Muscle layer of colon (tissue), 2 donors: ENCODE data around the gene CBX4.

Source experiments
- H3K27ac ChIP-seq: one replicate; pipeline ENCODE4 v1.7.0; 2013; ENCODE audit warnings: low read depth, mild to moderate bottlenecking, low read length, moderate library complexity
- H3K27me3 ChIP-seq, 2 donors: one replicate each; pipeline ENCODE4 v1.7.0; 2013; ENCODE audit warnings: low read length in 2 of 2, mild to moderate bottlenecking in 2 of 2; ENCODE audit not compliant: insufficient read depth in 2 of 2, control insufficient read depth in 1 of 2
- H3K36me3 ChIP-seq: one replicate; pipeline ENCODE4 v1.7.0; 2013; ENCODE audit warnings: mild to moderate bottlenecking, low read length; ENCODE audit not compliant: insufficient read depth
- H3K4me1 ChIP-seq: one replicate; pipeline ENCODE4 v1.7.0; 2013; ENCODE audit warnings: mild to moderate bottlenecking, low read length; ENCODE audit not compliant: insufficient read depth
- H3K4me3 ChIP-seq, 2 donors: one replicate each; pipeline ENCODE4 v1.7.0; 2013; ENCODE audit warnings: low read length in 2 of 2, low read depth in 1 of 2, mild to moderate bottlenecking in 1 of 2, moderate library complexity in 1 of 2
- H3K9ac ChIP-seq: one replicate; pipeline ENCODE4 v1.7.0; 2013; ENCODE audit warnings: low read length
- H3K9me3 ChIP-seq: one replicate; pipeline ENCODE4 v1.7.0; 2013; ENCODE audit warnings: mild to moderate bottlenecking, low read length
- donor health status: abdominal sarcoma.
- donor health status: Adenocarcinoma of cecum.

Gene CBX4

GRCh38 chr17:79812353-79813258 lies 26.6 kb downstream of the CBX4 start:
- Histone ChIP-seq H3K4me1 (peaks cover 18% of the 10 kb centered on the region), H3K27me3 (peaks cover 47 to 77% of the 10 kb centered on the region in 2 donors), H3K27ac (no peak overlapping the region), H3K36me3 (no peaks in the 10 kb centered on the region), H3K4me3 (no peak overlapping the region), H3K9me3 (no peaks in the 10 kb centered on the region), H3K9ac (no peak overlapping the region)

GRCh38 chr17:79811868-79812352 lies 27.3 kb downstream of the CBX4 start:
- H3K27me3 ChIP-seq: peaks cover 53 to 84% of the 10 kb centered on the region in 2 donors
- H3K4me3 ChIP-seq: no peak overlapping the region
- no peak overlapping the region for H3K9ac ChIP-seq
- no peaks in the 10 kb centered on the region for H3K36me3 ChIP-seq
- no peak overlapping the region for H3K27ac ChIP-seq
- H3K9me3 ChIP-seq: no peaks in the 10 kb centered on the region
- peaks cover 18% of the 10 kb centered on the region for H3K4me1 ChIP-seq

DNA sequence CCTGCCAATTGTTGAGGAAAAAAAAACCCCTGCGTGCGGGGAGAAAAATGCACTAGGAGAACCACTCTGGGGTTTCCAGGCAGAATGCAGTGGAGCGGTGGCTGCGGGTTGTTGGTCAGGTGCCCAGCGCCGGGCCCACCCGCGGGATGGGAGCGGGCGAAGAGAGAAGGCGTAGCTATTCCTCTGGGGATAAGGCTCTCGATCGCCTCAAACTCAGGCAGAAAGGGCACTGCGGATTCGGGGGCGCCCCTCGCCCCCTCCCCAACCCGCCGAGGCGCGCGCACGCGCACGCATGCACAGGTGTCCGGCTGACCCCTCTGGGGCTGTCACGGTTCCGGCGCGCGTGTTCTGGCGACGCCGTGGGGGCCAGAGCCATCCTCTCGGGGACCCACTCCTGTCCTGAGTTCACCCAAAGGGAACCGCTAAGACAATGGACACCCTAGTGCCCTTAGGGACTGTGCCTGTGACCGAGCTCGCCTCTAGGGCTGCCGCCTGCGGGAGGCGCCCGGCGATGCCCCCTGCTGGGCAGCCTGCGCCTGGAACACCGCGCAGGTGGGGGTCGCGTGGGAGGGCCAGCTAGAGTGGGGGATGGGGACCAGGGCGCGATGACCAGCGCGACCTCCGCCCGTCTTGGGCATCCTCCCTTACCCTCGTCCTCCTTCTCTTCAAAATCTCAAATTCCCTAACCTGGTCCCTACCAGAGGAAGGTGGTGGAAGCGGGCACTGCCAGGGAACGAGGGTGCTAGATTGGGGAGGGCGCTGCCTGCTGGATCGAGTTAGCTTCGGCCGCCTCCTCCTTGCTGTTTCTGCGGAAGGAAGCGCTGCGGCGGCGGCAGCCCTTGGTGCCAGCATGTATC lies 28.0 kb downstream of the CBX4 start:
- Histone ChIP-seq H3K4me1 (peaks cover 18% of the 10 kb centered on the region), H3K36me3 (no peaks in the 10 kb centered on the region), H3K4me3 (no peak overlapping the region), H3K27me3 (peaks cover 60 to 88% of the 10 kb centered on the region in 2 donors), H3K27ac (no peak overlapping the region), H3K9me3 (no peaks in the 10 kb centered on the region), H3K9ac (no peak overlapping the region)

DNA sequence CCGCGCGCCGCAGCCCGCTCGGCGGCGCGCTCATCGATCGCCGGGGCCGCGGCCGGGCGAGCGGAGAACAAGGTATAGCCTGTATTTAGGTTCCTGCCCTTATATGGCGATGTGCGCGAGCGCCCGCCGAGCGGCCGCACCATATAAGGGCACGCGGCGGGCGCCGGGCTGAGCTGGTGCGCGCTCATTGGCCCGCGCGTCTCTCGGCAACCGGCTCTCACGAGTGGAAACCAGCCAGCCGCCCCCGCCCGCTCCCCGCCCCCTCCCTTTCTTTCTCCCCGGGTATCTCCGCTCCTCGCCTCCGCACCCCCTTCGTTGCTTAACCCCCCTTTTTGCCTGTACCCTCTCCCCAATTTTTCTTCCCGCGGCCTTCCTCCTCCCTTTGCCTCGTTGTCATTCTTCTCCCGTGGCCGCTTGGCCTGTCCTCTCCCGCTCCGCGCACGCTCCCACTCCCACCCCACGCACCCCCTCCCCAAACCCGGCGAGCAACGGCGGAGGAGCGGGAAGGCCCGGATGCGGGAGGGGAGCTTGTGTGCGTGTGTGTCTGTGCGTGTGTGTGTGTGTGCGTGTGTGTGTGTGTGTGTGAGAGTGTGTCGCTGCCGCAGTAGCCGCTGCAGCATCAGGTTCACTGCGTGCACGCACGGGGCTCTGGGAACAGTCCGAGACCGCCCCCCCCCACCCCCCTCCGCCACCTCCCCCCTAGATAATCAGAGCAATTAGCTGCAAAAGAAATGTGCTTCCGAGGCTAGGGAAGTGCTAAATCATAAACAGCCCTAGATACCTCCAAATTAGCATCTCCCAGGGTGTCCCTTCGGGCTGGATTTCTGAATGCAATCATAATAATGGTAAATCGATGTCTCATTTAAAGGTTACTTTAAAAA lies 28.9 kb downstream of the CBX4 start:
- H3K9me3 ChIP-seq: no peaks in the 10 kb centered on the region
- H3K27me3 ChIP-seq: peaks cover 68 to 88% of the 10 kb centered on the region in 2 donors
- no peak overlapping the region for H3K4me3 ChIP-seq
- H3K27ac ChIP-seq: no peak overlapping the region
- peaks cover 18% of the 10 kb centered on the region for H3K4me1 ChIP-seq
- H3K36me3 ChIP-seq: no peaks in the 10 kb centered on the region
- no peak overlapping the region for H3K9ac ChIP-seq

DNA sequence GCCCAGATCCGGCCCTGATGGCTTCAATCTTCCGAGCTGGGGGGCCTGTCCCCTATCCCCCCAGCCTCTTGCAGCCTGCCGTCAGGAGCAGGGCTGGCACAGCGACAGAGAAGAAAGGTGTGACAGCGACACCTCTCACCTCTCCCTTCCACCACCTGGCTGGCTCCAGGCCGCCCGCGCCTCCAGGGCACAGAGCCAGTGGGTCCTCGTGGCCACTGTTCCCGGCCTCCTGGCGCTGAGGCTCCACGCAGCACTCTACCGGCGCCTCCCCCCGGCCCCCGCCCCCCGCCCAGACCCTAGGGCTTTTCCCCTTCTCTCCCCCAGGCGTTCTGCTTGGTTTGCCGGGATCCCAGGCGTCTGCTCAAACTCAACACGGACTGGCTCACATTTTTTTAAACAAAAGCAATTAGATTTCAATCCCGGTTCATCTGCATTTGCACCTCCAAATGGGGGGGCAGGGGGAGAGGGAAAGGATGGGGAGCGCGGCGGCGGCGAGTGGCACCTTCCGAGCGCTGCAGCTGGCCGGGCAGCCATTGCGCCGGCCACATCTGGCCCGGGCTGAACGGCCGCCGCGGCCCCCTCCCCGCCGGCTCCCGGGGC lies 29.6 kb downstream of the CBX4 start:
- peaks cover 18% of the 10 kb centered on the region for H3K4me1 ChIP-seq
- H3K9me3 ChIP-seq: no peaks in the 10 kb centered on the region
- no peak overlapping the region for H3K9ac ChIP-seq
- no peak overlapping the region for H3K27ac ChIP-seq
- H3K36me3 ChIP-seq: no peaks in the 10 kb centered on the region
- H3K27me3 ChIP-seq: peaks cover 76 to 88% of the 10 kb centered on the region in 2 donors
- H3K4me3 ChIP-seq: no peak overlapping the region

DNA sequence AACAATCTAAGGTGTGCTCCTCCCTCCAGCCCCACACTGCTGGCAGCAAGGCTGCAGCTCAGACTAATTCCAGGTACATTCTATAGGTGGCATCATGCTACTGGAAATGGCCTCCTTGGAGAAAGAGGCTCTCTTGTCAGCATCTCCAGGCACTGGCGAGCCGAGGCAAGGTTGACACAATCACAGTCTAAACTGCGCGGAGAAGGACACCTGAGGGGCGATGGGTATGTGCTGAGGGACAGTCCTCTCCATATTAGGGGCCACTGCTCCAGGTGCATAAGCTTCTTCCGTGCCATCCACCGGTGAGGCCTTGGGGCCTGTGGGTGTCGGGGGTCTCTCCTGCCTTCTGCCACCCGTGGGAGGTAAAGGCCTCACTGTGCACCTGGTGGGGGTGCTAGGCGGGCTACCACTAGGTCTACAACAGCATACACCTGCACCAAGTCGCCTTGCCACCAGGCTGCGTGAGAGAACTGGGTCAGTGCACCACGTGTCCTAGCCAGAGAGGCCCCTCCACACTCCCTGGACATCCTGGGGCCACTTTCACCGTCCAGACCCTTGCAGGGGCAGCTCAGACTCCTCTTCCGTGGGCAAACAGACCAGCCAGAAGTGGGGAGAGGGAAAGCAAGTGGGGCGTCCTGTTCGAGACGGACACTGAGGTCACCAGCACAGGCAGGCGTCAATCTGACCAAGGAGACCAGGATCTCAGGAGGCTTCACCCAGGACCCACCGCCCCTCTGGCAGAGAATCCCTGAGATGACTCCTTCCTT lies 30.3 kb downstream of the CBX4 start:
- H3K4me3 ChIP-seq: no peak overlapping the region
- no peaks in the 10 kb centered on the region for H3K9me3 ChIP-seq
- peaks cover 77 to 88% of the 10 kb centered on the region in 2 donors for H3K27me3 ChIP-seq
- no peak overlapping the region for H3K9ac ChIP-seq
- no peak overlapping the region for H3K27ac ChIP-seq
- H3K36me3 ChIP-seq: no peaks in the 10 kb centered on the region
- peaks cover 18% of the 10 kb centered on the region for H3K4me1 ChIP-seq

- no peaks in the 10 kb centered on the region for H3K36me3 ChIP-seq
- H3K27ac ChIP-seq: no peak overlapping the region
- no peak overlapping the region for H3K4me3 ChIP-seq
- no peak overlapping the region for H3K9ac ChIP-seq
- peaks cover 12% of the 10 kb centered on the region for H3K4me1 ChIP-seq
- H3K27me3 ChIP-seq: peaks cover 86 to 93% of the 10 kb centered on the region in 2 donors
- peaks cover 4% of the 10 kb centered on the region for H3K9me3 ChIP-seq
Measured at GRCh38 chr17:79806863-79807720, 32.1 kb downstream of the CBX4 start.

GRCh38 chr17:79806446-79806760 lies 32.8 kb downstream of the CBX4 start:
- peaks cover 86 to 93% of the 10 kb centered on the region in 2 donors for H3K27me3 ChIP-seq
- peaks cover 7% of the 10 kb centered on the region for H3K4me1 ChIP-seq
- H3K27ac ChIP-seq: no peak overlapping the region
- no peak overlapping the region for H3K9ac ChIP-seq
- H3K9me3 ChIP-seq: peaks cover 9% of the 10 kb centered on the region
- no peak overlapping the region for H3K4me3 ChIP-seq
- no peaks in the 10 kb centered on the region for H3K36me3 ChIP-seq

DNA sequence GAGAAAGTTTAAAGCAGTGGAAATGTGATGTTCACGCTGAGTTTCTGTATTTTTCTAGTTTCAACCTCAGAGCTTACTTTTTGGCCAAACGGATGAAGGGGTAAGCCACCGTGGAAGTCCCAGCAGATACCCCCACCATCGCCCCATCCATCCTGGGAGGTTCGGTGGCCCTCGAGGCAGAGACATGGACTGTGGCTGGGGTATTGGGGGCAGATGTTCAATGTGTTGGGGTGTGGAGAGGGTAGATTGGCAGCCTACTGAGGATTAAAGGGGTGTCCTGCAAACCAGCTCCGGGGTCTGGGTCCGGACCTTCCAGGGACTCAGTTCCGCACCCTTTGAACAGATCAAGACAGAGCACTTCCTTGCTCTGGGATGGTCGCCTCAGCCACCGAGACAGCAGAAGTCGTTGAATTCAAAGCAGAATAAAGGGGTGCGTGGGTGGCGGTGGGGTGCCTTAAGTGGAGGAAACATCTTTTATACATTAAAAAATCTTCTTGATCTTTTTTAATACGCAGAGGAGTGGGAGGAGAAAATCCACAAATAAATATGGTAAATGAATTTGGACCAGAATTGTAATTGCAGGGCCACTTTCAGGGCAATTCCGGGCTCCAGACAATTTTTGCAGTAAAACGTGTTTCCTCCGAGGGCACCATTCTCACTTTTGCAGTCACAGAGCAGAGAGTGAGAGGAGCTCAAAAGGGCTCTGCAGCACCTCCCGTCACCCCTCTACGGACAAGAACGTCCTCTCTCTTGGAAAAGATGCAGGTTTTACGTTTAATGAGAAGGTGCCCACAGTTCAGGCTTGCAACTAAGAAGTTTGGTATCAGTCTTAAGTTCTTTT lies 34.2 kb downstream of the CBX4 start:
- H3K4me1 ChIP-seq: peaks cover 7% of the 10 kb centered on the region
- H3K27ac ChIP-seq: no peak overlapping the region

More for the DNA sequence above, 34.2 kb downstream of the CBX4 start:
- Histone ChIP-seq H3K9ac (no peak overlapping the region), H3K9me3 (peaks cover 10% of the 10 kb centered on the region), H3K4me3 (no peak overlapping the region), H3K36me3 (no peaks in the 10 kb centered on the region), H3K27me3 (peaks cover 92 to 94% of the 10 kb centered on the region in 2 donors)
